AG09309 (cell line): Measurements from ENCODE around the gene KRT77.
"Not testable (repeated sequence)": the region's sequence is repeated elsewhere in the genome, so short reads cannot be mapped to it uniquely, and the experiment has no call there.

Experiments used
- DNase-seq: peaks from one replicate; pipeline ENCODE4 v3.0.0-alpha.2; 2010; ENCODE audit warnings: low read depth
- H3K4me3 ChIP-seq: 2 replicates; pipeline ENCODE4 v1.5.1; 2011; ENCODE audit warnings: mild to moderate bottlenecking, low read depth, low read length, moderate library complexity; ENCODE audit not compliant: control insufficient read depth
- CTCF ChIP-seq: IDR thresholded peaks from 2 replicates; pipeline ENCODE4 v1.5.1; 2011; ENCODE audit warnings: mild to moderate bottlenecking, low read depth, low read length, inconsistent platforms; ENCODE audit not compliant: insufficient read depth, control insufficient read depth; ENCODE audit errors: missing control alignments

KRT77 gene

GRCh38 chr12:52703424-52703823 is at the start of gene KRT77:
TSS of gene KRT77 (minus strand) at chr12:52703524. CDS start at chr12:52703434, 90 bp downstream.
- no peak for DNase-seq
- H3K4me3 ChIP-seq: no peak within 1 kb of the TSS
- TF ChIP-seq CTCF: no peak

GRCh38 chr12:52752516-52752915 is 49.2 kb upstream of the KRT77 start:
- no peak overlapping the region for H3K4me3 ChIP-seq
- no peak for DNase-seq
- TF ChIP-seq CTCF: no peak

- H3K4me3 ChIP-seq: no peak overlapping the region
- no peak for TF ChIP-seq CTCF
- DNase-seq: no peak
Observed at GRCh38 chr12:52751795-52752194, 48.5 kb upstream of the KRT77 start.

- DNase-seq, H3K4me3 ChIP-seq: not testable (repeated sequence)
Observed at GRCh38 chr12:52750532-52750931, 47.2 kb upstream of the KRT77 start.

GRCh38 chr12:52749827-52750226 is 46.5 kb upstream of the KRT77 start:
- TF ChIP-seq CTCF: no peak
- DNase-seq: no peak
- H3K4me3 ChIP-seq: no peak overlapping the region

GRCh38 chr12:52748578-52748977 is 45.3 kb upstream of the KRT77 start:
- no peak for TF ChIP-seq CTCF
- DNase-seq: no peak
- H3K4me3 ChIP-seq: no peak overlapping the region

GRCh38 chr12:52745554-52745953 is 42.2 kb upstream of the KRT77 start:
- no peak overlapping the region for H3K4me3 ChIP-seq
- DNase-seq: no peak
- no peak for TF ChIP-seq CTCF
